Measurements from ENCODE around the gene LIME1. TPM values are rescaled to one million over a fixed set of nuclear protein-coding genes. Genes with fewer than 3 reads are reported as not detected.

Gene LIME1
- total RNA-seq, 1 donor from 2014 or later, result 7.8 TPM

DNA sequence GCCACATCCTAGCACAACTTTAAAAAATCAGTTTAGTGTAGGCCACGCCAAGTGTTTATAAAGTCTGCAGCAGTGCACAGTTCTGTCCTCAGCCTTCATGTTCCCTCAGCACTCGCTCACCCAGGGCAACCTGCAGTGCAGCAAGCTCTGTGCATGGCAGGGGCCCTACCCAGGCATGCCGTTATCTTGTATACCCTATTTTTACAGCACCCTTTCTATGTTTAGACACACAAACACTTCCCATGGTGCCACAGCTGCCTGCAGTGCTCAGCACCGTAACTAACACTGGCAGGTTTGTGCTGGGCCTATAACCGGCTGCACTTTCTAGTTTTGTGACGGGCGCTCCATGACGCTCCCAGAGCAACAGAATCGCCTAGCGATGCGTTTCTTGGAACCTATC lies 50.8 kb downstream of the LIME1 start:
- no peaks in the 10 kb centered on the region for H3K27me3 ChIP-seq
- ATAC-seq (no peak), DNase-seq (no peak)
- H3K9me3 ChIP-seq, result no peaks in the 10 kb centered on the region
- no peaks in the 10 kb centered on the region for H3K4me1 ChIP-seq
- no peak overlapping the region for H3K4me3 ChIP-seq
- H3K36me3 ChIP-seq, result peaks cover 17% of the 10 kb centered on the region
- H3K27ac ChIP-seq, result no peak overlapping the region
- intact Hi-C loops (cut with DNase I), result no loop called here
- TF ChIP-seq, protein P1, sequence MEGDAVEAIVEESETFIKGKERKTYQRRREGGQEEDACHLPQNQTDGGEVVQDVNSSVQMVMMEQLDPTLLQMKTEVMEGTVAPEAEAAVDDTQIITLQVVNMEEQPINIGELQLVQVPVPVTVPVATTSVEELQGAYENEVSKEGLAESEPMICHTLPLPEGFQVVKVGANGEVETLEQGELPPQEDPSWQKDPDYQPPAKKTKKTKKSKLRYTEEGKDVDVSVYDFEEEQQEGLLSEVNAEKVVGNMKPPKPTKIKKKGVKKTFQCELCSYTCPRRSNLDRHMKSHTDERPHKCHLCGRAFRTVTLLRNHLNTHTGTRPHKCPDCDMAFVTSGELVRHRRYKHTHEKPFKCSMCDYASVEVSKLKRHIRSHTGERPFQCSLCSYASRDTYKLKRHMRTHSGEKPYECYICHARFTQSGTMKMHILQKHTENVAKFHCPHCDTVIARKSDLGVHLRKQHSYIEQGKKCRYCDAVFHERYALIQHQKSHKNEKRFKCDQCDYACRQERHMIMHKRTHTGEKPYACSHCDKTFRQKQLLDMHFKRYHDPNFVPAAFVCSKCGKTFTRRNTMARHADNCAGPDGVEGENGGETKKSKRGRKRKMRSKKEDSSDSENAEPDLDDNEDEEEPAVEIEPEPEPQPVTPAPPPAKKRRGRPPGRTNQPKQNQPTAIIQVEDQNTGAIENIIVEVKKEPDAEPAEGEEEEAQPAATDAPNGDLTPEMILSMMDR (IDR thresholded peaks at IDR 0.05), result no peak

DNA sequence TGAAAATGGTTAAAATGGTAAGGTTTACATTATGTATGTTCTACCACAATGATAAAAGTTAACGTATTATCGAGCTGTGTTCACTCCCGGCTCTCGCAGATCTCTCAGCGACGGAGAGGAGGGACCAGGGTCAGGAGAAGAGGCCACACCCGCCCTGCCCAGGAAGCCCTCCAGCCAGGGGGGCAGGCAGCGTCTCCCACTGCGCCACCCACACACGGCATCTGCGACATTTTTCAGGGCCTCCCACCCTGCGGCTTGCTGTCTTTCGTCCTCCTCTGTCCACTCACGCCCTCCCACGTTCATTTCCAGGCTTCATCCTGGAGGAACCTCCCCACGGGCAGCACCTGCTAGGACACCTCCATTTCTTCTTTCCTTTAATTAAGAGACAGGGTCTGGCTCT lies 51.3 kb downstream of the LIME1 start:
- ATAC-seq (no peak), DNase-seq (no peak)
- intact Hi-C loops (cut with DNase I), result no loop called here
- Histone ChIP-seq H3K27ac (no peak overlapping the region), H3K27me3 (no peaks in the 10 kb centered on the region), H3K4me3 (no peak overlapping the region), H3K36me3 (peaks cover 17% of the 10 kb centered on the region), H3K4me1 (no peaks in the 10 kb centered on the region), H3K9me3 (no peaks in the 10 kb centered on the region)
- TF ChIP-seq, protein P1 (IDR thresholded peaks at IDR 0.05), result no peak

Other genes with a start within 250 kb of the LIME1 start
- gene EEF1A2, start 237.6 kb upstream of the LIME1 start, total RNA-seq, result 0.67 TPM
- 355 TPM for gene PPDPF, start 215.9 kb upstream of the LIME1 start, total RNA-seq
- 4.9 TPM for gene PTK6, start 199.3 kb upstream of the LIME1 start, total RNA-seq
- not detected for gene SRMS, start 188.9 kb upstream of the LIME1 start, total RNA-seq
- 0.32 TPM for gene FNDC11, start 182.5 kb upstream of the LIME1 start, total RNA-seq
- gene HELZ2, start 162.4 kb upstream of the LIME1 start, total RNA-seq, result 53.3 TPM
- 11.3 TPM for gene GMEB2, start 109.6 kb upstream of the LIME1 start, total RNA-seq
- gene STMN3, start 83.2 kb upstream of the LIME1 start, total RNA-seq, result 12.4 TPM
- gene RTEL1, start 78.4 kb upstream of the LIME1 start, total RNA-seq, result 26.7 TPM
- 14.4 TPM for gene TNFRSF6B, start 40.0 kb upstream of the LIME1 start, total RNA-seq
- 49.4 TPM for gene ARFRP1, start 28.7 kb upstream of the LIME1 start, total RNA-seq
- gene ZGPAT, start 28.6 kb upstream of the LIME1 start, total RNA-seq, result 27.6 TPM
- gene SLC2A4RG, start 3.1 kb downstream of the LIME1 start, total RNA-seq, result 64.1 TPM
- gene ZBTB46, start 94.6 kb downstream of the LIME1 start, total RNA-seq, result 19.7 TPM
- gene ABHD16B, start 124.8 kb downstream of the LIME1 start, total RNA-seq, result not detected
- gene TPD52L2, start 128.6 kb downstream of the LIME1 start, total RNA-seq, result 81.5 TPM
- gene DNAJC5, start 158.5 kb downstream of the LIME1 start, total RNA-seq, result 49.8 TPM
- 38.9 TPM for gene UCKL1, start 219.8 kb downstream of the LIME1 start, total RNA-seq
- 17.6 TPM for gene ZNF512B, start 233.3 kb downstream of the LIME1 start, total RNA-seq
- 4.3 TPM for gene SAMD10, start 243.0 kb downstream of the LIME1 start, total RNA-seq
- gene PRPF6, start 244.5 kb downstream of the LIME1 start, total RNA-seq, result 58.9 TPM